Astrocyte of the spinal cord (primary cell): ENCODE measurements around the gene SERPINE1.
"Not testable (repeated sequence)": the region's sequence is repeated elsewhere in the genome, so short reads cannot be mapped to it uniquely, and the experiment has no call there.

Experiments
- DNase-seq: peaks from one replicate; pipeline ENCODE4 v3.0.0; 2011; ENCODE audit warnings: low read depth, low spot score
- H3K4me3 ChIP-seq: 2 replicates; pipeline ENCODE4 v1.5.1; 2011; ENCODE audit warnings: low read depth, mild to moderate bottlenecking, low read length, moderate library complexity
- in situ Hi-C: cut with HindIII; loops from 2 replicates; pipeline ENCODE4 v1.10.0; 2017; ENCODE audit warnings: low sequenced_read_pairs
- TF ChIP-seq, protein P1 (sequence below): IDR thresholded peaks from 2 replicates; pipeline ENCODE4 v1.5.1; 2012; ENCODE audit warnings: low read depth, mild to moderate bottlenecking, low read length, inconsistent platforms

SERPINE1 gene

DNA sequence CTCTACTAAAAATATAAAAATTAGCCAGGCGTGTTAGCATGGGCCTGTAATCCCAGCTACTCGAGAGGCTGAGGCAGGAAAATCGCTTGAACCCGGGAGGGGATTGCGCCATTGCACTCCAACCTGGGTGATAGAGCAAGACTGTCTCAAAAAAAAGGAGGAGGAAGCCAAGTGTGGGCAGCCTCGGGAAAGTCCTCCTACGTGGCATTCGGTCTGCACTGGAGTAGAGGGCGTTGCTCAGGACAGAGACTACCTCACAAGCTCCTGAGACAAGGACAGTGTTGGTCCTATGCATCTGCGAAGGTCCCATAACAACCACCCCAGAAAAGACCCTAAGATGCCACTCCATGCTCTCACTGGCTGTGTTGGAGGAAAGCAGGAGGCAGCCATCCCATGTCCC lies 10.0 kb upstream of the SERPINE1 start:
- H3K4me3 ChIP-seq = no peak overlapping the region
- TF ChIP-seq, protein P1, sequence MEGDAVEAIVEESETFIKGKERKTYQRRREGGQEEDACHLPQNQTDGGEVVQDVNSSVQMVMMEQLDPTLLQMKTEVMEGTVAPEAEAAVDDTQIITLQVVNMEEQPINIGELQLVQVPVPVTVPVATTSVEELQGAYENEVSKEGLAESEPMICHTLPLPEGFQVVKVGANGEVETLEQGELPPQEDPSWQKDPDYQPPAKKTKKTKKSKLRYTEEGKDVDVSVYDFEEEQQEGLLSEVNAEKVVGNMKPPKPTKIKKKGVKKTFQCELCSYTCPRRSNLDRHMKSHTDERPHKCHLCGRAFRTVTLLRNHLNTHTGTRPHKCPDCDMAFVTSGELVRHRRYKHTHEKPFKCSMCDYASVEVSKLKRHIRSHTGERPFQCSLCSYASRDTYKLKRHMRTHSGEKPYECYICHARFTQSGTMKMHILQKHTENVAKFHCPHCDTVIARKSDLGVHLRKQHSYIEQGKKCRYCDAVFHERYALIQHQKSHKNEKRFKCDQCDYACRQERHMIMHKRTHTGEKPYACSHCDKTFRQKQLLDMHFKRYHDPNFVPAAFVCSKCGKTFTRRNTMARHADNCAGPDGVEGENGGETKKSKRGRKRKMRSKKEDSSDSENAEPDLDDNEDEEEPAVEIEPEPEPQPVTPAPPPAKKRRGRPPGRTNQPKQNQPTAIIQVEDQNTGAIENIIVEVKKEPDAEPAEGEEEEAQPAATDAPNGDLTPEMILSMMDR = no peak
- DNase-seq = no peak
- in situ Hi-C loops = no loop called here

DNA sequence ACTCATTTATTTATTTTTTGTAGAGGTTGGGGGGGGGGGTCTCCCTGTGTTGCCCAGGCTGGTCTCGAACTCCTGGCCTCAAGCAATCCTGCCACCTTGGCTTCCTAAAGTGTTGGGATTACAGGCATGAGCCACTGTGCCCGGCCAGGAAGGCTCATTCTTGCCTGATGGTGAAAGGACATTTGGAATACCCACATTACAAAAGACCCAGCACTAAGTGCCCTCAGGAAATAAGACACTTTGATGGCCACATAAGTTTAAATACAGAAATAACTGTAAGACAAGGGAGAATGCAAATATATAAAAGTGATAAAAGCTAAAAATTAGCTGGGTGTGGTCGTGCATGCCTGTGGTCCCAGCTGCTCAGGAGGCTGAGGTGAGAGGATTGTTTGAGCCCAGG lies 8.0 kb upstream of the SERPINE1 start:
- no peak overlapping the region for H3K4me3 ChIP-seq
- no peak for DNase-seq
- in situ Hi-C loops = no loop called here
- TF ChIP-seq, protein P1 = no peak

DNA sequence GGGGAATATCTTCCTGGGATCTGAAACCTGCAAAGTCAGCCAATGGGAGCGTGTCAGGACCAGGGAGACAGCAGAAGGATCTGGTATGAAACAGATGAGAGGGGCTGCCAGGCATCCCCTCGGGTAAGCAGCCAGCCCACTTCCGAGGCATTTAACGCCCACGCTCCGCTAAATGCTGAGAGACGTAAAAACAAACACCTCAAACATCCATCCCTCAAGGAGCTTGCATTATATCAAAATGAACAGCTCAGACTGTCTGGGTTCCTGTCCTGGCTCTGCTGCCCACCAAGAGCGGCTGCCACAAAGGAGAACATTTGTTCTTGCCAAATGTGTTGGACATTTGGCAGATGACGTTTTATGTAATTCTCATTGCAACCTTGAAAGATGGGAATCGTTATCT lies 7.0 kb upstream of the SERPINE1 start:
- no peak overlapping the region for H3K4me3 ChIP-seq
- in situ Hi-C loops = no loop called here
- TF ChIP-seq, protein P1 = no peak
- DNase-seq = peak; percentile 67

DNA sequence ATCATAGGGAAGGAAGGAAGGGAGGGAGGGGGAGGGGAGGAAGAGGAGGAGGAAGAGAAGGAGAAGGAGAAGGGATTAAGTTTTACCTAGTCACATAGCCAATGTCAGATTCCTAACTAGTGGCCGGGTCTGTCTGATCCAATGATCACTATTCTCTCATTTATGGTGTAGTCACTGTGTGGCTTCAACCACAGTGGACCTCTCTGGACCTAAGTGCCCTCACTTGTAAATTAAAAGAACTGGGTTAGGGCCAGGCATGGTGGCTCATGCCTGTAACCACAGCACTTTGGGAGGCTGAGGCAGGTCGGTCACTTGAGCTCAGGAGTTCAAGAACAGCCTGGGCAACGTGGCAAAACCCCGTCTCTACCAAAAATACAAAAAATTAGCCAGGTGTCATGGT lies 6.6 kb upstream of the SERPINE1 start:
- DNase-seq = no peak
- in situ Hi-C loops = no loop called here
- TF ChIP-seq, protein P1 = no peak
- H3K4me3 ChIP-seq = no peak overlapping the region

DNA sequence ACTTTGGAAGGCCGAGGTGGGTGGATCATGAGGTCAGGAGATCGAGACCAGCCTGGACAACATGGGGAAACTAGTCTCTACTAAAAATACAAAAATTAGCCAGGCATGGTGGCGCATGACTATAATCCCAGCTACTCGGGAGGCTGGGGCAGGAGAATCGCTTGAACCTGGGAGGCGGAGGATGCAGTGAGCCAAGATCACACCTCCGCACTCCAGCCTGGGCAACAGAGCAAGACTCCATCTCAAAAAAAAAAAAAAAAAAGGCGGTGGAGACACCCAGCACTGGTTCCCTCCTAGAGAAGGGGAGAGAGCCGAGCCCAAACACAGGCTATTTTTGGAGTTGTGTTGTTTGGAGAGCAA lies 5.3 kb upstream of the SERPINE1 start:
- in situ Hi-C loops, H3K4me3 ChIP-seq: not testable (repeated sequence)

DNA sequence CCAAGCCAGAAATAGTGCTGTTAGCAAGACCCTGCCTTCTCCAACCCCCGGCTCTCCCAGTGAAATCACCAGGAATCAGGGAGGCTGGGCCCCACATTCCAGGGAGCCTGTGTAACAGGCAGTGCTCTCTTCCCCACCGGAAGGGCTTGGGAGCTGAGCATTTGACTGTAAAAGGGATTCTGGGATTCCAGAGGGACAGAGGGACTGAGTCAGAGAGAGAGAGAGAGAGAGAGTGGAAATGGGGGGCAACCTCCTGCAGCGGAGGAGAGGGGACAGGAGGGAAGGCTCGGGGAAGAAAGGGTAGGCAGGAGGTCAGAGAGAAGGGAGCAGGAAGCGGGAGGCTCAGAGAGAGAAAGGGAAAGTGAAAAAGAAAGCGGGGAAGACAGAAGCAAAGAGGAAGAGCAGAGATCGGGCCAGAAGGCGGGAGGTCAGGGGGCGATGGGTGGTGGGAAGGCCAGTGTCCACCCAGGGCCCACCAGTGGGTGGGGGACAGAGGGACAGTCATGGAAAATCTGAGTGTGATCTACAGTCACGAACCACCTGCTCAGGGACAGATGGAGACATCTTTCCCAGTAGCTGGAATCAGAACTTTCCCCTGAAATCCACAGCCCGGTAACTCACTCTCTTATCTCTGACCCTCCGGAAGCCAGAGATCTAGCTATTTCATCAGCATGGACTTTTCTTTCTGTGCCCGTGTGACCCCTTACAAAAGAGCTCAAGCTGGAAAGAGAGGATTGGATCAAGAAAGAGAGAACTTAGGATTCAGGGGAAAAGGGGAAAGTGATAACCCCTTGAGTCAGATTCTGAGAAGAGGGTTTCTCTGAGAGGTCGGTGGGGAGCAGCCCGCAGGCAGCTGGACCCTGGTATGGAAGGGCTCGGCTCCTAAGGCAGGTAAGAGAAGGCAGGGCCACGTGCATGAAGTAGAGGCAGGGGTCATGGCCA lies 4.6 kb upstream of the SERPINE1 start:
- H3K4me3 ChIP-seq = no peak overlapping the region
- in situ Hi-C loops = no loop called here
- TF ChIP-seq, protein P1 = no peak
- DNase-seq = peak; percentile 98

More for the DNA sequence above, 5.3 kb upstream of the SERPINE1 start:
- not testable (repeated sequence) for DNase-seq

DNA sequence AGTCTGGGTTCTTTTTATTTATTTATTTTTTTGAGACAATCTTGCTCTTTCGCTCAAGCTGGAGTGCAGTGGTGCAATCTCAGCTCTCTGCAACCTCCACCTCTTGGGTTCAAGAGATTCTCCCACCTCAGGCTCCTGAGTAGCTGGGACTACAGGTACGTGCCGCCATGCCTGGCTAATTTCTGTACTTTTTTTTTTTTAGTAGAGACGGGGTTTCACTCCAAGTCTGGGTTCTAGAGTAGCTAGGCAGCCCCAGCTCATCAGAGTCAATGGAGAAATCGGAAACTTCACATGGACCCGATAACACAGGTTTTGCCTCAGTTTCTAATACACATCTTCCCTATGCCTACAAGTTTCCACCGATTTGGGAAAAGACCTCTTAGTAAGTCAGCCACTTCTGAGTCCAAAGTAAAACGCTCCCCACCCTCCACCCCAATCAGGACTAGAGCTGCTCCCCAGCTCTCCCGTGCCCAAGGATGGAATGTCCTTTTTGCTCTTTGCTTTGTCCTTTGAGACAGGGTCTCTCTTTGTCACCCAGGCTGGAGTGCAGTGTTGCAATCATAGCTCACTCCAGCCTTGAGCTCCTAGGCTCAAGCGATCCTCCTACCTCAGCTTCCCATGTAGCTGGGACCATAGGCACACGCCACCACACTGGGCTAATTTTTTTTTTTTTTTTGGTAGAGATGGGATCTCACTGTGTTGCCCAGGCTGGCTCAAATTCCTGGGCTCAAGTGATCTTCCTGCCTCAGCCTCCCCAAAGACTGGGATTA lies 3.8 kb upstream of the SERPINE1 start:
- in situ Hi-C loops = no loop called here
- no peak for DNase-seq
- TF ChIP-seq, protein P1 = no peak
- no peak overlapping the region for H3K4me3 ChIP-seq
